ENCODE data around the gene NCK1. TPM values are rescaled to one million over a fixed set of nuclear protein-coding genes. Genes with fewer than 3 reads are reported as not detected.

NCK1 gene
- total and polyA plus RNA-seq, 11 donors: 6.5 to 36.0 (median 23.3) TPM

GRCh38 chr3:136831461-136831860 is 30.5 kb upstream of the NCK1 start:
- 75 to 94% (median 83%) methylated on average over 1 of the region's 1 CpG for WGBS, 4 donors
- no peak for ATAC-seq
- H3K36me3 ChIP-seq: peaks cover 0 to under 1% (median 0%) of the 10 kb centered on the region in 9 donors
- intact Hi-C loops (cut with DNase I): no loop called here
- H3K27ac ChIP-seq: no peak overlapping the region
- DNase-seq: no peak
- TF ChIP-seq CTCF (IDR thresholded peaks at IDR 0.05) (no peak), POLR2A (IDR thresholded peaks at IDR 0.05) (no peak)
- peaks cover 0 to 18% (median 9%) of the 10 kb centered on the region in 12 donors for H3K4me1 ChIP-seq
- H3K4me3 ChIP-seq: no peak overlapping the region
- no peaks in the 10 kb centered on the region for H3K27me3 ChIP-seq
- peaks cover 0 to 6% (median 0%) of the 10 kb centered on the region in 12 donors for H3K9me3 ChIP-seq

GRCh38 chr3:136835089-136835812 is 26.8 kb upstream of the NCK1 start:
- Histone ChIP-seq H3K4me3 (no peak overlapping the region), H3K27ac (peak overlapping the region in 2 of 12 donors; percentile 27 to 73), H3K36me3 (peaks cover 0 to 2% (median 0%) of the 10 kb centered on the region in 9 donors), H3K27me3 (no peaks in the 10 kb centered on the region), H3K4me1 (peaks cover 0 to 47% (median 29%) of the 10 kb centered on the region in 12 donors), H3K9me3 (no peaks in the 10 kb centered on the region)
- 56 to 79% (median 62%) methylated on average over 1 of the region's 1 CpG for WGBS, 4 donors
- DNase-seq (no peak), ATAC-seq (no peak)
- intact Hi-C loops (cut with DNase I): no loop called here
- TF ChIP-seq CTCF (IDR thresholded peaks at IDR 0.05): no peak
- no peak for TF ChIP-seq POLR2A (IDR thresholded peaks at IDR 0.05)

- no peak for TF ChIP-seq POLR2A (IDR thresholded peaks at IDR 0.05)
- TF ChIP-seq CTCF (IDR thresholded peaks at IDR 0.05): no peak
- Histone ChIP-seq H3K4me3 (no peak overlapping the region), H3K9me3 (no peaks in the 10 kb centered on the region), H3K27ac (peak overlapping the region in 5 of 12 donors; percentile 3 to 73 (median 27)), H3K36me3 (peaks cover 0 to 2% (median 0%) of the 10 kb centered on the region in 9 donors), H3K27me3 (no peaks in the 10 kb centered on the region), H3K4me1 (peaks cover 0 to 47% (median 30%) of the 10 kb centered on the region in 12 donors)
- DNase-seq: no peak
- 36 to 65% (median 42%) methylated on average over 2 to 3 of the region's 3 CpGs for WGBS, 4 donors
- no peak for ATAC-seq
- intact Hi-C loops (cut with DNase I): no loop called here
Observed at GRCh38 chr3:136835813-136836510, 26.0 kb upstream of the NCK1 start.

GRCh38 chr3:136836511-136837156 is 25.4 kb upstream of the NCK1 start:
- TF ChIP-seq CTCF (IDR thresholded peaks at IDR 0.05) (no peak), POLR2A (IDR thresholded peaks at IDR 0.05) (no peak)
- Histone ChIP-seq H3K27ac (peak overlapping the region in 4 of 12 donors; percentile 3 to 73 (median 26)), H3K4me3 (no peak overlapping the region), H3K4me1 (peaks cover 0 to 47% (median 30%) of the 10 kb centered on the region in 12 donors), H3K36me3 (peaks cover 0 to 2% (median 0%) of the 10 kb centered on the region in 9 donors), H3K27me3 (no peaks in the 10 kb centered on the region), H3K9me3 (no peaks in the 10 kb centered on the region)
- intact Hi-C loops (cut with DNase I): no loop called here
- ATAC-seq (no peak), DNase-seq (no peak)
